Neuronal stem cell (in vitro differentiated cells): ENCODE measurements around the gene GRIA1.

Experiments
- DNase-seq: peaks from one replicate; pipeline ENCODE4 v3.0.0-alpha.2; 2013; ENCODE audit warnings: low spot score
- H2AFZ ChIP-seq: one replicate; pipeline ENCODE4 v1.6.1; 2013; ENCODE audit warnings: mild to moderate bottlenecking, low read length, inconsistent platforms
- H2AK5ac ChIP-seq: 2 replicates; pipeline ENCODE4 v1.6.1; 2013; ENCODE audit warnings: low read depth, mild to moderate bottlenecking, inconsistent platforms, low read length, moderate library complexity, mixed read lengths
- H2BK120ac ChIP-seq: 2 replicates; pipeline ENCODE4 v1.6.1; 2013; ENCODE audit warnings: low read depth, mild to moderate bottlenecking, inconsistent platforms, low read length, moderate library complexity, mixed read lengths
- H2BK12ac ChIP-seq: one replicate; pipeline ENCODE4 v1.6.1; 2013; ENCODE audit warnings: low read length, inconsistent platforms
- H2BK15ac ChIP-seq: 2 replicates; pipeline ENCODE4 v1.6.1; 2013; ENCODE audit warnings: mild to moderate bottlenecking, low read length, inconsistent platforms, mixed read lengths
- H2BK5ac ChIP-seq: one replicate; pipeline ENCODE4 v1.6.1; 2013; ENCODE audit warnings: inconsistent platforms, mild to moderate bottlenecking, low read length, moderate library complexity
- H3K14ac ChIP-seq: one replicate; pipeline ENCODE4 v1.6.1; 2013; ENCODE audit warnings: low read length, inconsistent platforms
- H3K18ac ChIP-seq: 2 replicates; pipeline ENCODE4 v1.6.1; 2013; ENCODE audit warnings: low read length, inconsistent platforms
- H3K23ac ChIP-seq: 2 replicates; pipeline ENCODE4 v1.6.1; 2013; ENCODE audit warnings: low read depth, mild to moderate bottlenecking, mixed read lengths, low read length, inconsistent platforms; ENCODE audit not compliant: poor library complexity
- H3K27ac ChIP-seq: replicated peaks from 3 replicates; pipeline ENCODE4 v1.5.1; 2013; ENCODE audit warnings: low read length, inconsistent platforms
- H3K27me3 ChIP-seq, 3 experiments: 2 replicates each; pipeline ENCODE4 v1.6.1; 2013; ENCODE audit warnings: low read length in 3 of 3, mild to moderate bottlenecking in 2 of 3, inconsistent platforms in 1 of 3, low read depth in 1 of 3, mixed read lengths in 1 of 3, moderate library complexity in 1 of 3; ENCODE audit not compliant: control insufficient read depth in 3 of 3, insufficient read depth in 3 of 3
- H3K36me3 ChIP-seq, 2 donors: replicated peaks in 1 of 2; 2 replicates each; pipeline ENCODE4 v1.6.1; 2013; ENCODE audit warnings: low read length in 2 of 2; ENCODE audit not compliant: control insufficient read depth in 2 of 2, insufficient read depth in 2 of 2
- H3K4ac ChIP-seq: 2 replicates; pipeline ENCODE4 v1.6.1; 2013; ENCODE audit warnings: inconsistent platforms, mild to moderate bottlenecking, low read length, moderate library complexity
- H3K4me1 ChIP-seq, 2 donors: 1 replicate in 1 of 2; 2 replicates in 1 of 2; pipeline ENCODE4 v1.6.1; 2013; ENCODE audit warnings: low read length in 2 of 2, low read depth in 1 of 2; ENCODE audit not compliant: control insufficient read depth in 2 of 2, insufficient read depth in 1 of 2
- H3K4me2 ChIP-seq: one replicate; pipeline ENCODE4 v1.6.1; 2013; ENCODE audit warnings: mild to moderate bottlenecking, low read length, inconsistent platforms; ENCODE audit not compliant: insufficient read depth, poor library complexity, severe bottlenecking
- H3K4me3 ChIP-seq, 2 donors: 2 replicates each; pipeline ENCODE4 v1.5.1; 2013; ENCODE audit warnings: low read length in 2 of 2, mild to moderate bottlenecking in 2 of 2, inconsistent platforms in 1 of 2, moderate library complexity in 1 of 2
- H3K79me1 ChIP-seq: one replicate; pipeline ENCODE4 v1.6.1; 2013; ENCODE audit warnings: low read depth, mild to moderate bottlenecking, inconsistent platforms, low read length, moderate library complexity
- H3K9ac ChIP-seq: one replicate; pipeline ENCODE4 v1.6.1; 2013; ENCODE audit warnings: mild to moderate bottlenecking, low read depth, low read length, inconsistent platforms; ENCODE audit not compliant: poor library complexity
- H3K9me3 ChIP-seq, 2 donors: replicated peaks in 1 of 2; 2 replicates each; pipeline versions ENCODE3 to v1.6.1; 2013; ENCODE audit warnings: low read length in 2 of 2, mild to moderate bottlenecking in 2 of 2, inconsistent platforms in 1 of 2, low read depth in 1 of 2, mixed read lengths in 1 of 2, moderate library complexity in 1 of 2; ENCODE audit not compliant: control insufficient read depth in 2 of 2, insufficient read depth in 1 of 2
- H4K8ac ChIP-seq: one replicate; pipeline ENCODE4 v1.6.1; 2013; ENCODE audit warnings: low read depth, mild to moderate bottlenecking, inconsistent platforms, low read length, moderate library complexity
- H4K91ac ChIP-seq: one replicate; pipeline ENCODE4 v1.6.1; 2013; ENCODE audit warnings: low read length, low read depth, mild to moderate bottlenecking, inconsistent platforms; ENCODE audit not compliant: poor library complexity
- WGBS, 2 donors: extraction: QIAGEN DNeasy Blood & Tissue Kit; methylation state at CpG; one replicate each; pipeline ENCODE4 v1.1.7; 2013; ENCODE audit warnings: missing lambda C conversion rate in 2 of 2, mixed read lengths in 1 of 2; ENCODE audit not compliant: insufficient read length in 2 of 2, insufficient replicate concordance in 1 of 2; ENCODE audit errors: extremely low coverage in 2 of 2; 5-methylcytosine and 5-hydroxymethylcytosine counted together

Gene GRIA1

GRCh38 chr5:153504726-153505125 is 14.3 kb downstream of the GRIA1 start:
- no peaks in the 10 kb centered on the region for H3K4me1 ChIP-seq
- H3K36me3 ChIP-seq = peaks cover 0 to 24% of the 10 kb centered on the region in 2 donors
- no peak overlapping the region for H3K27ac ChIP-seq
- no peak overlapping the region for H4K8ac ChIP-seq
- H3K79me1 ChIP-seq = no peaks in the 10 kb centered on the region
- WGBS, 2 donors = no CpG with 5 or more reads among the region's 3 CpGs
- no peak overlapping the region for H2AK5ac ChIP-seq
- H3K18ac ChIP-seq = no peak overlapping the region
- H3K23ac ChIP-seq = no peak overlapping the region
- no peak overlapping the region for H3K14ac ChIP-seq
- no peak overlapping the region for H3K9ac ChIP-seq
- no peak overlapping the region for H2BK5ac ChIP-seq
- no peak overlapping the region for H3K4ac ChIP-seq
- H4K91ac ChIP-seq = no peak overlapping the region
- no peak overlapping the region for H3K4me3 ChIP-seq
- no peak overlapping the region for H2BK120ac ChIP-seq
- no peak overlapping the region for H2AFZ ChIP-seq
- H3K9me3 ChIP-seq = peaks cover 0 to 20% of the 10 kb centered on the region in 2 donors
- no peak for DNase-seq
- H2BK12ac ChIP-seq = no peak overlapping the region
- no peak overlapping the region for H2BK15ac ChIP-seq
- no peak overlapping the region for H3K4me2 ChIP-seq
- no peaks in the 10 kb centered on the region for H3K27me3 ChIP-seq

GRCh38 chr5:153508700-153509099 is 18.2 kb downstream of the GRIA1 start:
- H2AFZ ChIP-seq = no peak overlapping the region

GRCh38 chr5:153511622-153512021 is 21.2 kb downstream of the GRIA1 start:
- H3K4me3 ChIP-seq = no peak overlapping the region
- no peak overlapping the region for H4K91ac ChIP-seq
- H3K18ac ChIP-seq = no peak overlapping the region
- no peak overlapping the region for H4K8ac ChIP-seq
- H2BK15ac ChIP-seq = no peak overlapping the region
- H3K27me3 ChIP-seq = no peaks in the 10 kb centered on the region
- H3K23ac ChIP-seq = no peak overlapping the region
- H3K4ac ChIP-seq = no peak overlapping the region
- peaks cover 3 to 9% of the 10 kb centered on the region in 2 donors for H3K4me1 ChIP-seq
- no peak overlapping the region for H2BK5ac ChIP-seq
- no peak overlapping the region for H3K27ac ChIP-seq
- no CpG with 5 or more reads among the region's 6 CpGs for WGBS, 2 donors
- no peaks in the 10 kb centered on the region for H3K79me1 ChIP-seq
- H3K4me2 ChIP-seq = no peak overlapping the region
- peaks cover 3 to 36% of the 10 kb centered on the region in 2 donors for H3K9me3 ChIP-seq
- no peak for DNase-seq
- H3K14ac ChIP-seq = no peak overlapping the region
- no peak overlapping the region for H3K9ac ChIP-seq
- no peak overlapping the region for H2AK5ac ChIP-seq
- H2AFZ ChIP-seq = no peak overlapping the region
- H2BK120ac ChIP-seq = no peak overlapping the region
- no peak overlapping the region for H2BK12ac ChIP-seq
- peaks cover 0 to 8% of the 10 kb centered on the region in 2 donors for H3K36me3 ChIP-seq

More at GRCh38 chr5:153508700-153509099, 18.2 kb downstream of the GRIA1 start:
- H3K4ac ChIP-seq = no peak overlapping the region
- H3K27me3 ChIP-seq = no peaks in the 10 kb centered on the region
- WGBS, 2 donors = no CpG with 5 or more reads among the region's 1 CpG
- no peak overlapping the region for H4K8ac ChIP-seq
- H3K23ac ChIP-seq = no peak overlapping the region
- H3K79me1 ChIP-seq = no peaks in the 10 kb centered on the region
- no peak for DNase-seq
- H3K27ac ChIP-seq = no peak overlapping the region
- H4K91ac ChIP-seq = no peak overlapping the region
- peaks cover 0 to 24% of the 10 kb centered on the region in 2 donors for H3K36me3 ChIP-seq
- H3K4me1 ChIP-seq = no peaks in the 10 kb centered on the region
- no peak overlapping the region for H2BK12ac ChIP-seq
- no peak overlapping the region for H2AK5ac ChIP-seq
- H3K4me3 ChIP-seq = no peak overlapping the region
- peaks cover 0 to 23% of the 10 kb centered on the region in 2 donors for H3K9me3 ChIP-seq
- no peak overlapping the region for H2BK15ac ChIP-seq
- H3K9ac ChIP-seq = no peak overlapping the region
- no peak overlapping the region for H2BK120ac ChIP-seq
- H3K14ac ChIP-seq = no peak overlapping the region
- no peak overlapping the region for H3K18ac ChIP-seq
- H2BK5ac ChIP-seq = no peak overlapping the region
- H3K4me2 ChIP-seq = no peak overlapping the region

DNA sequence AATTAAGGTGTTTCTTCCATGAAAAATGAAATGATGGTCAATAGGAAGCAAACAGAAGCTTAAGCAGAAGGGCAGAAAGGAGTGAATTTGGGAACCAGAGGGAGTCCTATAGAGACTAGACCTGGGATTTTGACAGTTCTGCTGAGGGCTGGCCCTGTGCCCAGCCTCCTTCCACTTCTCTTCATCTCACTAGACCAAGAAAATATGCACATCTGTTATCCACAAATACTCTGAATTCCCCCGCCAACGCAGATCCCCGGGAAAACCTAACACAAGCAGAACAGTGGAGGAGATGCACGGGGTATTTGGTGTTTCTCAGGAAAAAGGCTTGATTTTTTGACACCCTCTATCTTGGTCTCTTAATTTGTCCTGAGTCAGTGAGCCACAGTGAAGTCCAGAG is 22.7 kb downstream of the GRIA1 start:
- Histone ChIP-seq H3K14ac (no peak overlapping the region), H3K9ac (no peak overlapping the region), H3K27ac (no peak overlapping the region), H2BK12ac (no peak overlapping the region), H3K4me2 (no peak overlapping the region), H2AFZ (no peak overlapping the region), H3K27me3 (no peaks in the 10 kb centered on the region), H2AK5ac (no peak overlapping the region), H3K18ac (no peak overlapping the region), H3K36me3 (no peaks in the 10 kb centered on the region), H4K8ac (no peak overlapping the region), H3K4me3 (no peak overlapping the region), H4K91ac (no peak overlapping the region), H3K4ac (no peak overlapping the region), H3K9me3 (peaks cover 3 to 26% of the 10 kb centered on the region in 2 donors), H3K79me1 (no peaks in the 10 kb centered on the region), H2BK5ac (no peak overlapping the region), H2BK15ac (no peak overlapping the region), H2BK120ac (no peak overlapping the region), H3K23ac (no peak overlapping the region), H3K4me1 (peaks cover 13 to 22% of the 10 kb centered on the region in 2 donors)
- DNase-seq = no peak
- WGBS, 2 donors = no CpG with 5 or more reads among the region's 4 CpGs
